Suprapubic skin (tissue), 4 donors: ENCODE measurements around the gene WNK1. TPM values are rescaled to one million over a fixed set of nuclear protein-coding genes. Genes with fewer than 3 reads are reported as not detected.

ENCODE experiments used
- DNase-seq, 2 donors: peaks; one replicate each; pipeline ENCODE4 v3.0.0-alpha.2; 2019; ENCODE audit warnings: low spot score in 2 of 2
- H3K27ac ChIP-seq: fragments of 200-600 bp; sonication (generic); one replicate; pipeline ENCODE4 v1.5.1; 2019
- H3K27me3 ChIP-seq: fragments of 200-600 bp; sonication (generic); one replicate; pipeline ENCODE4 v1.5.1; 2019
- H3K36me3 ChIP-seq: fragments of 200-600 bp; sonication (generic); one replicate; pipeline ENCODE4 v1.5.1; 2019
- H3K4me1 ChIP-seq: fragments of 200-600 bp; sonication (generic); one replicate; pipeline ENCODE4 v1.5.1; 2019
- H3K4me3 ChIP-seq: fragments of 200-600 bp; sonication (generic); one replicate; pipeline ENCODE4 v1.5.1; 2019; ENCODE audit warnings: mild to moderate bottlenecking
- H3K9me3 ChIP-seq: fragments of 200-600 bp; sonication (generic); one replicate; pipeline ENCODE4 v1.5.1; 2019
- EP300 ChIP-seq: sonication (generic); formaldehyde crosslinking; IDR thresholded peaks from one replicate; pipeline ENCODE4 v1.6.1; 2017; ENCODE audit warnings: antibody characterized with exemption
- POLR2A ChIP-seq, 2 donors: fragments of 450-650 bp; IDR thresholded peaks; one replicate each; pipeline ENCODE4 v1.6.1; 2017; ENCODE audit warnings: antibody characterized with exemption in 2 of 2, mild to moderate bottlenecking in 2 of 2, moderate library complexity in 2 of 2
- POLR2AphosphoS5 ChIP-seq, 3 donors: sonication (generic); formaldehyde crosslinking; IDR thresholded peaks; one replicate each; pipeline ENCODE4 v1.6.1; 2017; ENCODE audit warnings: antibody characterized with exemption in 3 of 3
- WGBS: methylation state at CpG from one replicate; pipeline ENCODE4 v1.1.5; 2018; 5-methylcytosine and 5-hydroxymethylcytosine counted together
- total RNA-seq, 4 donors: library from RNA; depleted of rRNA; stranded (reverse); fragments of >200 nt; gene quantifications; one replicate each; pipeline ENCODE4 v1.1.0, GENCODE V29; 2016
- TF ChIP-seq, protein P1 (sequence below), 2 donors: fragments of 200-600 bp in 1 of 2; fragments of 450-650 bp in 1 of 2; sonication (generic) in 1 of 2; IDR thresholded peaks; one replicate each; pipeline ENCODE4 v1.5.1; 2016 to 2019; ENCODE audit warnings: antibody characterized with exemption in 2 of 2, mild to moderate bottlenecking in 1 of 2, moderate library complexity in 1 of 2

WNK1 gene
- total RNA-seq, 4 donors from 2014 or later, result 368 to 724 (median 435) TPM

DNA sequence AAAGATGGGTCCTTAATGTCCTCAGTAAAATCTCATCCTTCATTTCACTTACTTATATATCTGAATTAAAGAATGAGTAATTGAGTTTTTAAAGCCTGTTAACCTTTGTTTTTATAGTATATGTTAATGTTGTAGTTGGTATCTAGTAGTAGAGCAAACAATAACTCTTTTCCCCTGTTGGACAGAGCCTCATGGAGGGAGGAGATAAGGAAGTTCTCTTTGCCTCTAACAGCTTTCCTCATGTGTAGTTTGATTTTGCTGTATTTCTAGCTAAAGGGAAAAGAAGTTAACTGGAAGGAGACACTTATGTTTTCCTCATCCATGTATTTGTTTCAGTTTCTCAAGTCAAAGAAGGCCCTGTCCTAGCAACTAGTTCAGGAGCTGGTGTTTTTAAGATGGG is 141.8 kb downstream of the WNK1 start:
- TF ChIP-seq POLR2A (IDR thresholded peaks at IDR 0.05) (no peak), POLR2AphosphoS5 (IDR thresholded peaks at IDR 0.05) (no peak), EP300 (no peak)
- TF ChIP-seq, protein P1, sequence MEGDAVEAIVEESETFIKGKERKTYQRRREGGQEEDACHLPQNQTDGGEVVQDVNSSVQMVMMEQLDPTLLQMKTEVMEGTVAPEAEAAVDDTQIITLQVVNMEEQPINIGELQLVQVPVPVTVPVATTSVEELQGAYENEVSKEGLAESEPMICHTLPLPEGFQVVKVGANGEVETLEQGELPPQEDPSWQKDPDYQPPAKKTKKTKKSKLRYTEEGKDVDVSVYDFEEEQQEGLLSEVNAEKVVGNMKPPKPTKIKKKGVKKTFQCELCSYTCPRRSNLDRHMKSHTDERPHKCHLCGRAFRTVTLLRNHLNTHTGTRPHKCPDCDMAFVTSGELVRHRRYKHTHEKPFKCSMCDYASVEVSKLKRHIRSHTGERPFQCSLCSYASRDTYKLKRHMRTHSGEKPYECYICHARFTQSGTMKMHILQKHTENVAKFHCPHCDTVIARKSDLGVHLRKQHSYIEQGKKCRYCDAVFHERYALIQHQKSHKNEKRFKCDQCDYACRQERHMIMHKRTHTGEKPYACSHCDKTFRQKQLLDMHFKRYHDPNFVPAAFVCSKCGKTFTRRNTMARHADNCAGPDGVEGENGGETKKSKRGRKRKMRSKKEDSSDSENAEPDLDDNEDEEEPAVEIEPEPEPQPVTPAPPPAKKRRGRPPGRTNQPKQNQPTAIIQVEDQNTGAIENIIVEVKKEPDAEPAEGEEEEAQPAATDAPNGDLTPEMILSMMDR (IDR thresholded peaks at IDR 0.05), result no peak
- DNase-seq, result no peak
- Histone ChIP-seq H3K36me3 (peaks cover 97% of the 10 kb centered on the region), H3K9me3 (no peaks in the 10 kb centered on the region), H3K4me3 (no peak overlapping the region), H3K27me3 (no peaks in the 10 kb centered on the region), H3K27ac (no peak overlapping the region), H3K4me1 (no peaks in the 10 kb centered on the region)

DNA sequence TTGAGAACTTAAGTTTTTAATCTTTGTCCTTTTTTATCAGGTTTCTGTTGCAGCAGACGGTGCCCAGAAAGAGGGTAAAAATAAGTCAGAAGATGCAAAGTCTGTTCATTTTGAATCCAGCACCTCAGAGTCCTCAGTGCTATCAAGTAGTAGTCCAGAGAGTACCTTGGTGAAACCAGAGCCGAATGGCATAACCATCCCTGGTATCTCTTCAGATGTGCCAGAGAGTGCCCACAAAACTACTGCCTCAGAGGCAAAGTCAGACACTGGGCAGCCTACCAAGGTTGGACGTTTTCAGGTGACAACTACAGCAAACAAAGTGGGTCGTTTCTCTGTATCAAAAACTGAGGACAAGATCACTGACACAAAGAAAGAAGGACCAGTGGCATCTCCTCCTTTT is 143.7 kb downstream of the WNK1 start:
- no peak for DNase-seq
- 86% methylated on average over 4 of the region's 4 CpGs for WGBS
- H3K36me3 ChIP-seq, result peaks cover 95% of the 10 kb centered on the region
- no peaks in the 10 kb centered on the region for H3K9me3 ChIP-seq
- no peak overlapping the region for H3K27ac ChIP-seq
- no peaks in the 10 kb centered on the region for H3K27me3 ChIP-seq
- no peak overlapping the region for H3K4me3 ChIP-seq
- no peaks in the 10 kb centered on the region for H3K4me1 ChIP-seq
- TF ChIP-seq, protein P1 (IDR thresholded peaks at IDR 0.05), result no peak
- TF ChIP-seq EP300, result no peak
- no peak for TF ChIP-seq POLR2A (IDR thresholded peaks at IDR 0.05)
- TF ChIP-seq POLR2AphosphoS5 (IDR thresholded peaks at IDR 0.05), result no peak

DNA sequence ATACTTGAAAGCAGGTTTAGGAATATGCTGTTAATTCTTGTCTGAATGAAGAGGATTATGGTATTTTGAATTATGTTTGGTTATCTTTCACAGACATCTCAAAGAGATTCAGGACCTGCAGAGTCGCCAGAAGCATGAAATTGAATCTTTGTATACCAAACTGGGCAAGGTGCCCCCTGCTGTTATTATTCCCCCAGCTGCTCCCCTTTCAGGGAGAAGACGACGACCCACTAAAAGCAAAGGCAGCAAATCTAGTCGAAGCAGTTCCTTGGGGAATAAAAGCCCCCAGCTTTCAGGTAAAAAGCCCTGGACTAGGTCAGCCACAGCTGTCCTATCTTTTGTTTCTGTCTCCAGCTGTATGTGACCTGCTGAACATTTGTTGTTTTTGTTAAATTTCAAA is 145.0 kb downstream of the WNK1 start:
- no peaks in the 10 kb centered on the region for H3K9me3 ChIP-seq
- no peak overlapping the region for H3K27ac ChIP-seq
- TF ChIP-seq POLR2A (IDR thresholded peaks at IDR 0.05), result no peak
- TF ChIP-seq, protein P1 (IDR thresholded peaks at IDR 0.05), result no peak
- TF ChIP-seq EP300, result no peak
- no peak for TF ChIP-seq POLR2AphosphoS5 (IDR thresholded peaks at IDR 0.05)
- WGBS, result 77% methylated on average over 4 of the region's 4 CpGs
- DNase-seq, result no peak
- no peak overlapping the region for H3K4me3 ChIP-seq
- no peaks in the 10 kb centered on the region for H3K27me3 ChIP-seq
- H3K36me3 ChIP-seq, result peaks cover 98% of the 10 kb centered on the region
- no peaks in the 10 kb centered on the region for H3K4me1 ChIP-seq

DNA sequence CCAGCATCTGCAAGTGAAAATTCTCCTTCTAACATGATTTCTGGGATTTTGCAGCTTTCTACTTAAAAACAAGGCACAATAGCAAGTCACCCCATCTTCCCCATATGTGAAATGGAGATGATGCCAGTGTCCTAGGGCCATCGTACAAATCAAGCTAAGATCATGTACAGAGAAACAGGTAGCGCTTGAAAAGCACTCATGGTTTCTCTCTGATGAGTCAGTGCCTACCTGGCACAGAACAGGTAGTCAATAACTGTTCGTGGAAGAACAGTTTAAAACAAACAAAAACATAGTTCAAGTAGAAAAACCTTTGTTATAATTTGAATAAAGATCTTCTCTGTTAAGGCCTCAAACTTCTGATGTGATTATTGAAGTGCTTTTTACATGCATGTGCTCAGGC is 150.2 kb downstream of the WNK1 start:
- peaks cover 96% of the 10 kb centered on the region for H3K36me3 ChIP-seq

DNA sequence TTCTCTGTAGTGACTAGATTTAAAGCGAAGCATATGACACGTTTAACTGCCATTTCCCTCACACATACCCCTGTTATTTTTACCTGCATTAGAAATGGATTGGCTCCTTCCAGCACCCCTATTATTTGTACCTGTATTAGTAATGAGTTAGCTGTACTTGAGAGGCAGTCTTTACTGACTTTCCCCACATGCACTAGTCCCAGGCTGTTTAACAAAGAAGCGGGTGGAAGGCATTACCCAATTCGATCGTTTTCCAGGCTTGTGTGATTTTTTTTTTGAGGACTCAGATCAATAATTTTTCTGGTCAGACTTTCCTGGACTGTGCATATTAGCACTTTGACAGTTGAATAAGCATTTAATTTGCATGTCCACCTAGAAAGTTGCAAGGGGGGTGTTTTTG is 150.7 kb downstream of the WNK1 start:
- no peak overlapping the region for H3K4me3 ChIP-seq
- H3K36me3 ChIP-seq, result peaks cover 96% of the 10 kb centered on the region
- H3K27ac ChIP-seq, result no peak overlapping the region
- no peaks in the 10 kb centered on the region for H3K27me3 ChIP-seq
- WGBS, result 76% methylated on average over 5 of the region's 5 CpGs
- no peaks in the 10 kb centered on the region for H3K9me3 ChIP-seq
- TF ChIP-seq EP300 (no peak), POLR2AphosphoS5 (IDR thresholded peaks at IDR 0.05) (no peak), POLR2A (IDR thresholded peaks at IDR 0.05) (no peak)
- TF ChIP-seq, protein P1 (IDR thresholded peaks at IDR 0.05), result no peak
- H3K4me1 ChIP-seq, result no peaks in the 10 kb centered on the region
- DNase-seq, result no peak

More for the DNA sequence above, 150.2 kb downstream of the WNK1 start:
- Histone ChIP-seq H3K27ac (no peak overlapping the region), H3K9me3 (no peaks in the 10 kb centered on the region), H3K4me3 (no peak overlapping the region), H3K4me1 (no peaks in the 10 kb centered on the region), H3K27me3 (no peaks in the 10 kb centered on the region)
- 60% methylated on average over 3 of the region's 3 CpGs for WGBS
- no peak for DNase-seq
- TF ChIP-seq EP300 (no peak), POLR2AphosphoS5 (IDR thresholded peaks at IDR 0.05) (no peak), POLR2A (IDR thresholded peaks at IDR 0.05) (no peak)
- TF ChIP-seq, protein P1 (IDR thresholded peaks at IDR 0.05), result no peak
